Adrenal gland (tissue), 5 donors: Measurements from ENCODE around the gene TIMM44.

Experiments
- POLR2A ChIP-seq, 2 donors: fragments of 450-650 bp; IDR thresholded peaks; one replicate each; pipeline ENCODE4 v1.6.1; 2017; ENCODE audit warnings: antibody characterized with exemption in 2 of 2, mild to moderate bottlenecking in 2 of 2, moderate library complexity in 1 of 2
- TF ChIP-seq, protein P1 (sequence below), 6 experiments: fragments of 450-650 bp in 4 of 6; fragments of 200-600 bp in 2 of 6; sonication (generic) in 1 of 6; IDR thresholded peaks; 1 replicate in 5 of 6; 2 replicates in 1 of 6; pipeline versions ENCODE4 v1.5.1 to v1.8.0; 2016 to 2021; ENCODE audit warnings: antibody characterized with exemption in 6 of 6, mild to moderate bottlenecking in 2 of 6, moderate library complexity in 1 of 6
- donor health status: DM: no; HTN: no; CAD: no.

GRCh38 chr19:7917267-7918061 is 26.0 kb downstream of the TIMM44 start:
- no peak for TF ChIP-seq POLR2A (IDR thresholded peaks at IDR 0.05)
- TF ChIP-seq, protein P1, sequence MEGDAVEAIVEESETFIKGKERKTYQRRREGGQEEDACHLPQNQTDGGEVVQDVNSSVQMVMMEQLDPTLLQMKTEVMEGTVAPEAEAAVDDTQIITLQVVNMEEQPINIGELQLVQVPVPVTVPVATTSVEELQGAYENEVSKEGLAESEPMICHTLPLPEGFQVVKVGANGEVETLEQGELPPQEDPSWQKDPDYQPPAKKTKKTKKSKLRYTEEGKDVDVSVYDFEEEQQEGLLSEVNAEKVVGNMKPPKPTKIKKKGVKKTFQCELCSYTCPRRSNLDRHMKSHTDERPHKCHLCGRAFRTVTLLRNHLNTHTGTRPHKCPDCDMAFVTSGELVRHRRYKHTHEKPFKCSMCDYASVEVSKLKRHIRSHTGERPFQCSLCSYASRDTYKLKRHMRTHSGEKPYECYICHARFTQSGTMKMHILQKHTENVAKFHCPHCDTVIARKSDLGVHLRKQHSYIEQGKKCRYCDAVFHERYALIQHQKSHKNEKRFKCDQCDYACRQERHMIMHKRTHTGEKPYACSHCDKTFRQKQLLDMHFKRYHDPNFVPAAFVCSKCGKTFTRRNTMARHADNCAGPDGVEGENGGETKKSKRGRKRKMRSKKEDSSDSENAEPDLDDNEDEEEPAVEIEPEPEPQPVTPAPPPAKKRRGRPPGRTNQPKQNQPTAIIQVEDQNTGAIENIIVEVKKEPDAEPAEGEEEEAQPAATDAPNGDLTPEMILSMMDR (IDR thresholded peaks at IDR 0.05) = peak; percentile 20 to 50 (median 32)
